Chondrocyte (in vitro differentiated cells): ENCODE measurements around the gene TRIP10. TPM values are rescaled to one million over a fixed set of nuclear protein-coding genes. Genes with fewer than 3 reads are reported as not detected.
"Not testable (repeated sequence)": the region's sequence is repeated elsewhere in the genome, so short reads cannot be mapped to it uniquely, and the experiment has no call there.

Experiments
- DNase-seq: peaks from one replicate; pipeline ENCODE4 v3.0.0; 2021; ENCODE audit warnings: mixed read lengths, low spot score
- H3K27ac Mint-ChIP-seq: one replicate; pipeline ENCODE4 v1.8.0; 2021; ENCODE audit warnings: mild to moderate bottlenecking, moderate library complexity, mixed read lengths; ENCODE audit not compliant: unreplicated experiment
- H3K27me3 Mint-ChIP-seq: 2 replicates; pipeline ENCODE4 v1.8.0; 2021; ENCODE audit warnings: low read depth, mixed read lengths
- H3K36me3 Mint-ChIP-seq: 2 replicates; pipeline ENCODE4 v1.8.0; 2021; ENCODE audit warnings: low read depth, mixed read lengths
- H3K4me1 Mint-ChIP-seq: 2 replicates; pipeline ENCODE4 v1.8.0; 2021; ENCODE audit warnings: low read depth, mild to moderate bottlenecking, mixed read lengths
- H3K4me3 Mint-ChIP-seq: one replicate; pipeline ENCODE4 v1.8.0; 2021; ENCODE audit warnings: mild to moderate bottlenecking, moderate library complexity, mixed read lengths; ENCODE audit not compliant: unreplicated experiment
- H3K9me3 Mint-ChIP-seq: 2 replicates; pipeline ENCODE4 v1.8.0; 2021; ENCODE audit warnings: low read depth, mixed read lengths
- CTCF ChIP-seq: fragments of 200-600 bp; sonication (generic); IDR thresholded peaks from 2 replicates; pipeline ENCODE4 v1.5.0; 2021; ENCODE audit warnings: antibody characterized with exemption, mild to moderate bottlenecking, moderate library complexity
- total RNA-seq: library from RNA; stranded (reverse); gene quantifications from 3 replicates; pipeline ENCODE4 v1.2.1, GENCODE V29; 2021

The TRIP10 gene
- total RNA-seq, 1 donor from 2014 or later, result 107 TPM

- H3K36me3 Mint-ChIP-seq, result no peaks in the 10 kb centered on the region
- no peaks in the 10 kb centered on the region for H3K9me3 Mint-ChIP-seq
- peaks cover 4% of the 10 kb centered on the region for H3K4me1 Mint-ChIP-seq
- no peaks in the 10 kb centered on the region for H3K27me3 Mint-ChIP-seq
- H3K27ac Mint-ChIP-seq, result no peak within 1 kb of the TSS
- no peak for DNase-seq
- peak; percentile 32 for TF ChIP-seq CTCF
- H3K4me3 Mint-ChIP-seq, result no peak within 1 kb of the TSS
Measured at GRCh38 chr19:6772028-6772865, 32.8 kb downstream of the TRIP10 start, which contains the start of gene VAV1. VAV1 (plus strand) TSS chr19:6772708; CDS start chr19:6772808, 100 bp downstream.

- Mint-ChIP-seq H3K4me3 (no peak overlapping the region), H3K27me3 (no peaks in the 10 kb centered on the region), H3K9me3 (no peaks in the 10 kb centered on the region), H3K4me1 (no peaks in the 10 kb centered on the region), H3K27ac (no peak overlapping the region), H3K36me3 (no peaks in the 10 kb centered on the region)
- DNase-seq, result no peak
- TF ChIP-seq CTCF, result no peak
Measured at GRCh38 chr19:6772866-6773322, 33.4 kb downstream of the TRIP10 start.

- no peak for DNase-seq
- Mint-ChIP-seq H3K4me3 (no peak overlapping the region), H3K27me3 (no peaks in the 10 kb centered on the region), H3K36me3 (no peaks in the 10 kb centered on the region), H3K9me3 (no peaks in the 10 kb centered on the region), H3K4me1 (no peaks in the 10 kb centered on the region), H3K27ac (no peak overlapping the region)
- no peak for TF ChIP-seq CTCF
Measured at GRCh38 chr19:6773323-6773931, 33.9 kb downstream of the TRIP10 start.

GRCh38 chr19:6774821-6775707, 35.6 kb downstream of the TRIP10 start:
- H3K27me3 Mint-ChIP-seq, result no peaks in the 10 kb centered on the region

GRCh38 chr19:6776045-6776444, 36.6 kb downstream of the TRIP10 start:
- H3K27me3 Mint-ChIP-seq, H3K9me3 Mint-ChIP-seq, H3K4me1 Mint-ChIP-seq, DNase-seq, H3K36me3 Mint-ChIP-seq, H3K4me3 Mint-ChIP-seq, H3K27ac Mint-ChIP-seq: not testable (repeated sequence)

More at GRCh38 chr19:6774821-6775707, 35.6 kb downstream of the TRIP10 start:
- H3K27ac Mint-ChIP-seq, result no peak overlapping the region
- H3K4me3 Mint-ChIP-seq, result no peak overlapping the region
- H3K4me1 Mint-ChIP-seq, result no peaks in the 10 kb centered on the region
- no peak for DNase-seq
- no peaks in the 10 kb centered on the region for H3K9me3 Mint-ChIP-seq
- TF ChIP-seq CTCF, result no peak
- H3K36me3 Mint-ChIP-seq, result no peaks in the 10 kb centered on the region
